CD8-positive, alpha-beta memory T cell (primary cell): ENCODE results near the gene PCED1B. TPM values are rescaled to one million over a fixed set of nuclear protein-coding genes. Genes with fewer than 3 reads are reported as not detected.

ENCODE experiments used
- CTCF ChIA-PET: fragments of 350-600 bp; sonication (Branson Sonifier 250); formaldehyde crosslinking; loops from one replicate; lab custom pipeline; 2021; ENCODE audit warnings: antibody characterized with exemption; lab: Charles Lee
- POLR2A ChIA-PET: fragments of 350-600 bp; sonication (Branson Sonifier 250); formaldehyde crosslinking; loops from one replicate; lab custom pipeline; 2021; ENCODE audit warnings: antibody characterized with exemption; lab: Charles Lee
- DNase-seq, 5 donors: peaks; one replicate each; pipeline versions ENCODE4 v3.0.0 to v3.0.0-alpha.2; 2020 to 2022; ENCODE audit warnings: mixed read lengths in 1 of 5
- H3K27ac ChIP-seq: one replicate; pipeline ENCODE4 v1.7.0; 2013; ENCODE audit warnings: low read depth, mild to moderate bottlenecking, low read length, moderate library complexity
- H3K27me3 ChIP-seq: 2 replicates; pipeline ENCODE4 v1.7.0; 2013; ENCODE audit warnings: low read length, mild to moderate bottlenecking; ENCODE audit not compliant: insufficient read depth, poor library complexity, severe bottlenecking
- H3K36me3 ChIP-seq: 2 replicates; pipeline ENCODE4 v1.7.0; 2013; ENCODE audit warnings: mild to moderate bottlenecking, low read length, moderate library complexity; ENCODE audit not compliant: insufficient read depth
- H3K4me1 ChIP-seq: 2 replicates; pipeline ENCODE4 v1.7.0; 2013; ENCODE audit warnings: mild to moderate bottlenecking, low read length, moderate library complexity; ENCODE audit not compliant: insufficient read depth
- H3K4me3 ChIP-seq: 2 replicates; pipeline ENCODE4 v1.7.0; 2013; ENCODE audit warnings: mild to moderate bottlenecking, low read length
- H3K9me3 ChIP-seq: 2 replicates; pipeline ENCODE4 v1.7.0; 2013; ENCODE audit warnings: mild to moderate bottlenecking, low read length
- H3K27ac Mint-ChIP-seq, 8 donors: one replicate each; pipeline ENCODE4 v1.8.0; 2020 to 2021; ENCODE audit warnings: mixed read lengths in 8 of 8, mild to moderate bottlenecking in 6 of 8, inconsistent platforms in 3 of 8, moderate library complexity in 3 of 8
- H3K27me3 Mint-ChIP-seq, 2 donors: one replicate each; pipeline ENCODE4 v1.8.0; 2020 to 2021; ENCODE audit warnings: mixed read lengths in 2 of 2, mild to moderate bottlenecking in 1 of 2, moderate library complexity in 1 of 2
- H3K36me3 Mint-ChIP-seq, 3 donors: one replicate each; pipeline ENCODE4 v1.8.0; 2020 to 2021; ENCODE audit warnings: mixed read lengths in 3 of 3, inconsistent platforms in 1 of 3, mild to moderate bottlenecking in 1 of 3
- H3K4me1 Mint-ChIP-seq, 3 donors: one replicate each; pipeline ENCODE4 v1.8.0; 2020 to 2021; ENCODE audit warnings: mixed read lengths in 3 of 3, inconsistent platforms in 1 of 3, mild to moderate bottlenecking in 1 of 3
- H3K4me3 Mint-ChIP-seq, 7 donors: one replicate each; pipeline ENCODE4 v1.8.0; 2020 to 2021; ENCODE audit warnings: mixed read lengths in 7 of 7, mild to moderate bottlenecking in 6 of 7, moderate library complexity in 4 of 7, inconsistent platforms in 2 of 7
- H3K9me3 Mint-ChIP-seq, 5 donors: one replicate each; pipeline ENCODE4 v1.8.0; 2020 to 2022; ENCODE audit warnings: mixed read lengths in 5 of 5, mild to moderate bottlenecking in 3 of 5, moderate library complexity in 2 of 5, inconsistent platforms in 1 of 5
- polyA plus RNA-seq: library from polyadenylated mRNA; unstranded; fragments of 300-500 nt; fragmentation: Illumina TruSeq; gene quantifications from one replicate; pipeline ENCODE4 v1.2.3, GENCODE V29; 2021
- total RNA-seq, 2 experiments: library from RNA; stranded (reverse); gene quantifications; one replicate each; pipeline ENCODE4 v1.2.3, GENCODE V29; 2021

PCED1B gene
- total and polyA plus RNA-seq, 3 experiments from 2014 or later, result 52.8 to 73.3 (median 56.9) TPM

- peak overlapping the region; percentile 21 for H3K27ac ChIP-seq
- H3K4me1 ChIP-seq, result peaks cover 67% of the 10 kb centered on the region
- H3K27me3 ChIP-seq, result no peaks in the 10 kb centered on the region
- H3K36me3 ChIP-seq, result peaks cover 43% of the 10 kb centered on the region
- H3K4me3 ChIP-seq, result peak overlapping the region; percentile 44
- POLR2A ChIA-PET, result interaction anchor here (0.8 to 2.4 kb wide), 9 partner anchors 11 to 191 kb away, joined by 3 to 28 read pairs (median 11); partner anchors contain the start of genes AMIGO2 and PCED1B
- CTCF ChIA-PET, result interaction anchor here (1.1 to 4.2 kb wide), 11 partner anchors 9 to 191 kb away, joined by 3 to 20 read pairs (median 9); partner anchors contain the start of genes AMIGO2 and PCED1B
- H3K27ac Mint-ChIP-seq, result peak overlapping the region; percentile 86 to 98 (median 94)
- peak overlapping the region; percentile 58 to 95 (median 78) for H3K4me3 Mint-ChIP-seq
- peaks cover 80 to 91% (median 85%) of the 10 kb centered on the region in 3 donors for H3K4me1 Mint-ChIP-seq
- no peaks in the 10 kb centered on the region for H3K9me3 Mint-ChIP-seq
- no peaks in the 10 kb centered on the region for H3K9me3 ChIP-seq
- H3K36me3 Mint-ChIP-seq, result peaks cover 23 to 81% (median 46%) of the 10 kb centered on the region in 3 donors
- H3K27me3 Mint-ChIP-seq, result peaks cover 0 to 2% of the 10 kb centered on the region in 2 donors
- no peak for DNase-seq
Observed at GRCh38 chr12:47206450-47207339, 127.3 kb downstream of the PCED1B start.

GRCh38 chr12:47207340-47207717 lies 127.9 kb downstream of the PCED1B start:
- Mint-ChIP-seq H3K4me1 (peaks cover 77 to 90% (median 84%) of the 10 kb centered on the region in 3 donors), H3K27ac (peak overlapping the region; percentile 86 to 98 (median 94)), H3K9me3 (no peaks in the 10 kb centered on the region), H3K36me3 (peaks cover 23 to 80% (median 49%) of the 10 kb centered on the region in 3 donors), H3K4me3 (peak overlapping the region; percentile 58 to 95 (median 78)), H3K27me3 (peaks cover 0 to 2% of the 10 kb centered on the region in 2 donors)
- H3K4me1 ChIP-seq, result peaks cover 67% of the 10 kb centered on the region
- peak overlapping the region; percentile 21 for H3K27ac ChIP-seq
- CTCF ChIA-PET, result interaction anchor here (0.7 to 4.2 kb wide), 11 partner anchors 9 to 191 kb away, joined by 3 to 20 read pairs (median 9); partner anchors contain the start of genes AMIGO2 and PCED1B
- no peaks in the 10 kb centered on the region for H3K27me3 ChIP-seq
- peak; percentile 34 to 60 (median 50) for DNase-seq
- peak overlapping the region; percentile 44 for H3K4me3 ChIP-seq
- POLR2A ChIA-PET, result interaction anchor here (0.6 to 2.4 kb wide), 11 partner anchors 11 to 834 kb away, joined by 3 to 28 read pairs (median 11); partner anchors contain the start of genes AMIGO2 and PCED1B
- no peaks in the 10 kb centered on the region for H3K9me3 ChIP-seq
- H3K36me3 ChIP-seq, result peaks cover 43% of the 10 kb centered on the region

- Histone ChIP-seq H3K9me3 (no peaks in the 10 kb centered on the region), H3K4me3 (peak overlapping the region; percentile 29), H3K27me3 (no peaks in the 10 kb centered on the region), H3K4me1 (peaks cover 67% of the 10 kb centered on the region), H3K27ac (peak overlapping the region; percentile 21), H3K36me3 (peaks cover 43% of the 10 kb centered on the region)
- H3K9me3 Mint-ChIP-seq, result no peaks in the 10 kb centered on the region
- ChIA-PET CTCF (interaction anchor here (0.7 to 4.2 kb wide), 10 partner anchors 8 to 190 kb away, joined by 3 to 20 read pairs (median 10); partner anchors contain the start of genes AMIGO2 and PCED1B), POLR2A (interaction anchor here (0.6 to 2.4 kb wide), 11 partner anchors 10 to 835 kb away, joined by 3 to 28 read pairs (median 11); partner anchors contain the start of genes AMIGO2 and PCED1B)
- DNase-seq, result peak in 2 of 5 donors; percentile 54 to 63
- peak overlapping the region; percentile 86 to 98 (median 94) for H3K27ac Mint-ChIP-seq
- H3K4me3 Mint-ChIP-seq, result peak overlapping the region; percentile 58 to 95 (median 78)
- H3K4me1 Mint-ChIP-seq, result peaks cover 76 to 89% (median 89%) of the 10 kb centered on the region in 3 donors
- peaks cover 23 to 82% (median 50%) of the 10 kb centered on the region in 3 donors for H3K36me3 Mint-ChIP-seq
- peaks cover 0 to 2% of the 10 kb centered on the region in 2 donors for H3K27me3 Mint-ChIP-seq
Observed at GRCh38 chr12:47207829-47208248, 128.4 kb downstream of the PCED1B start.

- H3K9me3 ChIP-seq, result no peaks in the 10 kb centered on the region
- H3K4me1 ChIP-seq, result peaks cover 67% of the 10 kb centered on the region
- peak overlapping the region; percentile 58 to 95 (median 79) for H3K4me3 Mint-ChIP-seq
- POLR2A ChIA-PET, result no interaction called here
- no peaks in the 10 kb centered on the region for H3K27me3 Mint-ChIP-seq
- peaks cover 25 to 81% (median 45%) of the 10 kb centered on the region in 3 donors for H3K36me3 Mint-ChIP-seq
- H3K9me3 Mint-ChIP-seq, result no peaks in the 10 kb centered on the region
- H3K4me3 ChIP-seq, result peak overlapping the region; percentile 45
- no peak for DNase-seq
- H3K27me3 ChIP-seq, result no peaks in the 10 kb centered on the region
- peaks cover 43% of the 10 kb centered on the region for H3K36me3 ChIP-seq
- CTCF ChIA-PET, result interaction anchor here (2.0 to 4.2 kb wide), 3 partner anchors 11 to 130 kb away, joined by 8 to 20 read pairs (median 17); partner anchors contain the start of genes AMIGO2 and PCED1B
- H3K4me1 Mint-ChIP-seq, result peaks cover 71 to 89% (median 84%) of the 10 kb centered on the region in 3 donors
- H3K27ac Mint-ChIP-seq, result peak overlapping the region; percentile 86 to 98 (median 94)
- H3K27ac ChIP-seq, result no peak overlapping the region
Observed at GRCh38 chr12:47209014-47209413, 129.6 kb downstream of the PCED1B start.

GRCh38 chr12:47210776-47211175 lies 131.4 kb downstream of the PCED1B start:
- H3K9me3 ChIP-seq, result no peaks in the 10 kb centered on the region
- H3K4me1 ChIP-seq, result peaks cover 53% of the 10 kb centered on the region
- POLR2A ChIA-PET, result interaction anchor here (0.7 to 1.6 kb wide), 8 partner anchors 8 to 187 kb away, joined by 3 to 12 read pairs (median 6); partner anchors contain the start of genes AMIGO2 and PCED1B
- peak overlapping the region; percentile 65 for H3K4me3 ChIP-seq
- CTCF ChIA-PET, result interaction anchor here (0.7 to 4.8 kb wide), 6 partner anchors 9 to 186 kb away, joined by 3 to 31 read pairs (median 6); no protein-coding TSS in a partner anchor
- peaks cover 34% of the 10 kb centered on the region for H3K36me3 ChIP-seq
- no peaks in the 10 kb centered on the region for H3K27me3 ChIP-seq
- Mint-ChIP-seq H3K36me3 (peaks cover 19 to 78% (median 32%) of the 10 kb centered on the region in 3 donors), H3K4me1 (peaks cover 54 to 71% (median 70%) of the 10 kb centered on the region in 3 donors), H3K27me3 (no peaks in the 10 kb centered on the region), H3K4me3 (peak overlapping the region; percentile 89 to 95 (median 94)), H3K27ac (peak overlapping the region; percentile 74 to 97 (median 92)), H3K9me3 (no peaks in the 10 kb centered on the region)
- no peak overlapping the region for H3K27ac ChIP-seq
- DNase-seq, result no peak

GRCh38 chr12:47212701-47213039 lies 133.2 kb downstream of the PCED1B start:
- peaks cover 0 to 2% of the 10 kb centered on the region in 2 donors for H3K27me3 Mint-ChIP-seq
- ChIA-PET CTCF (interaction anchor here (1.4 to 4.8 kb wide), 3 partner anchors 11 to 185 kb away, joined by 4 to 31 read pairs (median 17); no protein-coding TSS in a partner anchor), POLR2A (interaction anchor here (0.6 to 4.2 kb wide), 5 partner anchors 17 to 1357 kb away, joined by 3 to 45 read pairs (median 8); partner anchors contain the start of genes AMIGO2 and PCED1B)
- Histone ChIP-seq H3K27me3 (no peaks in the 10 kb centered on the region), H3K36me3 (peaks cover 25% of the 10 kb centered on the region), H3K9me3 (no peaks in the 10 kb centered on the region), H3K4me1 (peaks cover 34% of the 10 kb centered on the region), H3K4me3 (peak overlapping the region; percentile 92), H3K27ac (no peak overlapping the region)
- H3K4me3 Mint-ChIP-seq, result peak overlapping the region; percentile 89 to 95 (median 94)
- H3K36me3 Mint-ChIP-seq, result peaks cover 16 to 72% (median 24%) of the 10 kb centered on the region in 3 donors
- H3K9me3 Mint-ChIP-seq, result no peaks in the 10 kb centered on the region
- H3K4me1 Mint-ChIP-seq, result peaks cover 35 to 52% (median 51%) of the 10 kb centered on the region in 3 donors
- DNase-seq, result no peak
- H3K27ac Mint-ChIP-seq, result peak overlapping the region; percentile 74 to 97 (median 93)

- POLR2A ChIA-PET, result interaction anchor here (1.0 to 4.2 kb wide), 4 partner anchors 20 to 134 kb away, joined by 4 to 45 read pairs (median 4); partner anchors contain the start of genes AMIGO2 and PCED1B
- Mint-ChIP-seq H3K4me1 (peaks cover 30 to 50% (median 45%) of the 10 kb centered on the region in 3 donors), H3K4me3 (peak overlapping the region; percentile 89 to 95 (median 94)), H3K36me3 (peaks cover 19 to 72% (median 23%) of the 10 kb centered on the region in 3 donors), H3K9me3 (no peaks in the 10 kb centered on the region), H3K27me3 (peaks cover 0 to 2% of the 10 kb centered on the region in 2 donors), H3K27ac (peak overlapping the region; percentile 74 to 97 (median 92))
- Histone ChIP-seq H3K36me3 (peaks cover 20% of the 10 kb centered on the region), H3K4me3 (peak overlapping the region; percentile 92), H3K9me3 (no peaks in the 10 kb centered on the region), H3K27me3 (no peaks in the 10 kb centered on the region), H3K4me1 (peaks cover 27% of the 10 kb centered on the region), H3K27ac (no peak overlapping the region)
- DNase-seq, result no peak
- CTCF ChIA-PET, result interaction anchor here (1.0 to 4.8 kb wide), 6 partner anchors 21 to 190 kb away, joined by 3 to 31 read pairs (median 6); partner anchors contain the start of genes AMIGO2 and PCED1B
Observed at GRCh38 chr12:47213396-47213795, 134.0 kb downstream of the PCED1B start.
